ENCODE measurements around the gene TRIP12. TPM values are rescaled to one million over a fixed set of nuclear protein-coding genes. Genes with fewer than 3 reads are reported as not detected.

Gene TRIP12
- total RNA-seq, 4 donors from 2014 or later: 156 to 182 (median 168) TPM

DNA sequence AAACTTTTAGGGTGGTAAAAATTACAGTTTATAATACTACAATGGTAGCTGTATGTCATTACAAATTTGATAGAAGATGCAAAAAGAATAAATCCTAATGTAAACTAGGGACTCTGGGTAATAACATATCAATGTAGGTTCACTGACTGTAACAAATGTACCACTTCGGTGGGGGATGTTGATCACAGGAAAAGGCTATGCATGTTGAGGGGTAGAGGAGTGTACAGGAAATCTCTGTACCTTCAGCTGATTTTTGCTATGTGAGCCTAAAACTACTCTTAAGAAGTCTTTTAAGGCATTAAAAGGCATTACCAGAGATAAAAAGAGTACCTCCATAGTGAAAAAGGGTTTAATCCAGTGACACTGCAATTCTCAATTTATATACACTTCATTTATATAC lies 25.0 kb downstream of the TRIP12 start:
- DNase-seq (ENCODE audit: extremely low spot score): no peak
- peaks cover 0 to 5% (median 1%) of the 10 kb centered on the region in 4 donors for H3K36me3 ChIP-seq
- WGBS: 57% methylated on average over 1 of the region's 1 CpG
- no peaks in the 10 kb centered on the region for H3K9me3 ChIP-seq
- no peaks in the 10 kb centered on the region for H3K27me3 ChIP-seq
- no peak overlapping the region for H3K4me3 ChIP-seq
- H3K4me1 ChIP-seq: peaks cover 13 to 53% (median 43%) of the 10 kb centered on the region in 4 donors
- intact Hi-C loops (cut with DNase I): no loop called here
- TF ChIP-seq EP300 (IDR thresholded peaks at IDR 0.05) (no peak), POLR2AphosphoS5 (IDR thresholded peaks at IDR 0.05) (no peak), POLR2A (IDR thresholded peaks at IDR 0.05; ENCODE audit: low read depth) (no peak)
- TF ChIP-seq, protein P1, sequence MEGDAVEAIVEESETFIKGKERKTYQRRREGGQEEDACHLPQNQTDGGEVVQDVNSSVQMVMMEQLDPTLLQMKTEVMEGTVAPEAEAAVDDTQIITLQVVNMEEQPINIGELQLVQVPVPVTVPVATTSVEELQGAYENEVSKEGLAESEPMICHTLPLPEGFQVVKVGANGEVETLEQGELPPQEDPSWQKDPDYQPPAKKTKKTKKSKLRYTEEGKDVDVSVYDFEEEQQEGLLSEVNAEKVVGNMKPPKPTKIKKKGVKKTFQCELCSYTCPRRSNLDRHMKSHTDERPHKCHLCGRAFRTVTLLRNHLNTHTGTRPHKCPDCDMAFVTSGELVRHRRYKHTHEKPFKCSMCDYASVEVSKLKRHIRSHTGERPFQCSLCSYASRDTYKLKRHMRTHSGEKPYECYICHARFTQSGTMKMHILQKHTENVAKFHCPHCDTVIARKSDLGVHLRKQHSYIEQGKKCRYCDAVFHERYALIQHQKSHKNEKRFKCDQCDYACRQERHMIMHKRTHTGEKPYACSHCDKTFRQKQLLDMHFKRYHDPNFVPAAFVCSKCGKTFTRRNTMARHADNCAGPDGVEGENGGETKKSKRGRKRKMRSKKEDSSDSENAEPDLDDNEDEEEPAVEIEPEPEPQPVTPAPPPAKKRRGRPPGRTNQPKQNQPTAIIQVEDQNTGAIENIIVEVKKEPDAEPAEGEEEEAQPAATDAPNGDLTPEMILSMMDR (IDR thresholded peaks at IDR 0.05): no peak
- no peak overlapping the region for H3K27ac ChIP-seq (replicated peaks in 1 of 4)

GRCh38 chr2:229889023-229889422 lies 32.8 kb downstream of the TRIP12 start:
- Histone ChIP-seq H3K4me3 (no peak overlapping the region), H3K4me1 (peaks cover 15 to 40% (median 28%) of the 10 kb centered on the region in 4 donors), H3K27ac (replicated peaks in 1 of 4) (no peak overlapping the region), H3K9me3 (no peaks in the 10 kb centered on the region), H3K36me3 (peaks cover 0 to 8% (median 2%) of the 10 kb centered on the region in 4 donors), H3K27me3 (no peaks in the 10 kb centered on the region)
- intact Hi-C loops (cut with DNase I): no loop called here
- no peak for DNase-seq (ENCODE audit: extremely low spot score)
- no peak for TF ChIP-seq POLR2AphosphoS5 (IDR thresholded peaks at IDR 0.05)
- WGBS: 90% methylated on average over 2 of the region's 2 CpGs

DNA sequence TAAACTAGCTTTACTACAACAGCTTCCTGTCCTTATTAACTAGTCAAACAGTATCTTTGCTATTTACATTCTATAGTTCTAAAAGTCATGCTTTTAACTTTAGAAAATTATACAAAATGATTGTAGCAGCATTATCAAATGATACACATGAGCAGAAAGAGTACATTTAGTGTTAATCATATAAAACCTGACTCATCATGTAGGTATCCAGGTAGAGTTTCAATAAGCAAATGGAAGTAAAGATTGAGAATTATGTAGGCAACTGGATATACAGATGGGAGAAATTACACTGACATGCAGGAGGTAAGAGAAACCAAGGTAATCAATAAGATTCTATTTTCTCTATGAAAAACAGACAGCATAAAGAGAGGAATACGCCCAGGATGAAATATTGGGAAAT lies 33.8 kb downstream of the TRIP12 start:
- WGBS: 97% methylated on average over 1 of the region's 1 CpG
- Histone ChIP-seq H3K9me3 (no peaks in the 10 kb centered on the region), H3K4me3 (no peak overlapping the region), H3K27me3 (no peaks in the 10 kb centered on the region), H3K36me3 (peaks cover 0 to 8% (median 2%) of the 10 kb centered on the region in 4 donors), H3K27ac (replicated peaks in 1 of 4) (no peak overlapping the region), H3K4me1 (peaks cover 15 to 35% (median 28%) of the 10 kb centered on the region in 4 donors)
- intact Hi-C loops (cut with DNase I): no loop called here
- DNase-seq (ENCODE audit: extremely low spot score): no peak
- TF ChIP-seq, protein P1 (IDR thresholded peaks at IDR 0.05): no peak
- TF ChIP-seq POLR2A (IDR thresholded peaks at IDR 0.05; ENCODE audit: low read depth) (no peak), POLR2AphosphoS5 (IDR thresholded peaks at IDR 0.05) (no peak), EP300 (IDR thresholded peaks at IDR 0.05) (no peak)

GRCh38 chr2:229887441-229887840 lies 34.4 kb downstream of the TRIP12 start:
- Histone ChIP-seq H3K4me1 (peaks cover 19 to 39% (median 28%) of the 10 kb centered on the region in 4 donors), H3K27me3 (no peaks in the 10 kb centered on the region), H3K27ac (replicated peaks in 1 of 4) (no peak overlapping the region), H3K36me3 (peaks cover 0 to 8% (median 2%) of the 10 kb centered on the region in 4 donors), H3K4me3 (no peak overlapping the region), H3K9me3 (no peaks in the 10 kb centered on the region)
- TF ChIP-seq POLR2A (IDR thresholded peaks at IDR 0.05; ENCODE audit: low read depth) (no peak), EP300 (IDR thresholded peaks at IDR 0.05) (no peak), POLR2AphosphoS5 (IDR thresholded peaks at IDR 0.05) (no peak)
- TF ChIP-seq, protein P1 (IDR thresholded peaks at IDR 0.05): no peak
- no peak for DNase-seq (ENCODE audit: extremely low spot score)
- WGBS: 86% methylated on average over 1 of the region's 1 CpG
- intact Hi-C loops (cut with DNase I): no loop called here

- intact Hi-C loops (cut with DNase I): no loop called here
- Histone ChIP-seq H3K36me3 (peaks cover 0 to 5% (median 3%) of the 10 kb centered on the region in 4 donors), H3K4me1 (peaks cover 27 to 60% (median 40%) of the 10 kb centered on the region in 4 donors), H3K9me3 (no peaks in the 10 kb centered on the region), H3K27ac (replicated peaks in 1 of 4) (no peak overlapping the region), H3K27me3 (no peaks in the 10 kb centered on the region), H3K4me3 (no peak overlapping the region)
- no peak for TF ChIP-seq POLR2A (IDR thresholded peaks at IDR 0.05; ENCODE audit: low read depth)
- 97% methylated on average over 5 of the region's 5 CpGs for WGBS
- no peak for DNase-seq (ENCODE audit: extremely low spot score)
Measured at GRCh38 chr2:229884775-229885699, 36.8 kb downstream of the TRIP12 start.

All from esophagus muscularis mucosa (tissue), 4 donors.